Endothelial cell of umbilical vein (primary cell): ENCODE measurements around the gene NKX3-2.

ENCODE experiments used
- EZH2 ChIP-seq: IDR thresholded peaks from 2 replicates; pipeline ENCODE4 v1.6.1; 2012; ENCODE audit warnings: borderline replicate concordance, low read depth, mild to moderate bottlenecking, moderate library complexity, low read length, inconsistent platforms; ENCODE audit not compliant: severe bottlenecking
- FOS ChIP-seq: IDR thresholded peaks from 2 replicates; pipeline ENCODE4 v1.6.1; 2011; ENCODE audit warnings: mild to moderate bottlenecking, low read length, moderate library complexity, borderline replicate concordance; ENCODE audit not compliant: insufficient read depth
- GATA2 ChIP-seq: IDR thresholded peaks from 2 replicates; pipeline ENCODE4 v1.7.0; 2011; ENCODE audit warnings: low read depth, mild to moderate bottlenecking, moderate library complexity, mixed read lengths, low read length; ENCODE audit not compliant: insufficient read length, insufficient read depth
- JUN ChIP-seq: IDR thresholded peaks from 2 replicates; pipeline ENCODE4 v1.6.1; 2011; ENCODE audit warnings: borderline replicate concordance, low read depth; ENCODE audit not compliant: insufficient read length, insufficient read depth
- MYC ChIP-seq: IDR thresholded peaks from one replicate; pipeline ENCODE4 v1.6.1; 2011; ENCODE audit warnings: mild to moderate bottlenecking, low read depth, low read length
- POLR2A ChIP-seq: IDR thresholded peaks from 2 replicates; pipeline ENCODE4 v1.6.1; 2012; ENCODE audit warnings: low read depth, mild to moderate bottlenecking, control low read depth, low read length
- POLR2AphosphoS5 ChIP-seq: IDR thresholded peaks from 2 replicates; pipeline ENCODE4 v1.6.1; 2012; ENCODE audit warnings: low read depth, mild to moderate bottlenecking, control low read depth, low read length, moderate library complexity; ENCODE audit not compliant: insufficient read depth
- TF ChIP-seq, protein P1 (sequence below), 2 donors: IDR thresholded peaks; 1 replicate in 1 of 2; 2 replicates in 1 of 2; pipeline ENCODE4 v1.5.1; 2011; ENCODE audit warnings: low read length in 2 of 2, mild to moderate bottlenecking in 2 of 2, moderate library complexity in 2 of 2, control low read depth in 1 of 2, inconsistent platforms in 1 of 2, low read depth in 1 of 2; ENCODE audit not compliant: insufficient read depth in 1 of 2; ENCODE audit errors: extremely low read depth in 1 of 2
- TF ChIP-seq, protein P2 (sequence below): IDR thresholded peaks from 2 replicates; pipeline ENCODE4 v1.6.1; 2011; ENCODE audit not compliant: insufficient read depth, insufficient read length

DNA sequence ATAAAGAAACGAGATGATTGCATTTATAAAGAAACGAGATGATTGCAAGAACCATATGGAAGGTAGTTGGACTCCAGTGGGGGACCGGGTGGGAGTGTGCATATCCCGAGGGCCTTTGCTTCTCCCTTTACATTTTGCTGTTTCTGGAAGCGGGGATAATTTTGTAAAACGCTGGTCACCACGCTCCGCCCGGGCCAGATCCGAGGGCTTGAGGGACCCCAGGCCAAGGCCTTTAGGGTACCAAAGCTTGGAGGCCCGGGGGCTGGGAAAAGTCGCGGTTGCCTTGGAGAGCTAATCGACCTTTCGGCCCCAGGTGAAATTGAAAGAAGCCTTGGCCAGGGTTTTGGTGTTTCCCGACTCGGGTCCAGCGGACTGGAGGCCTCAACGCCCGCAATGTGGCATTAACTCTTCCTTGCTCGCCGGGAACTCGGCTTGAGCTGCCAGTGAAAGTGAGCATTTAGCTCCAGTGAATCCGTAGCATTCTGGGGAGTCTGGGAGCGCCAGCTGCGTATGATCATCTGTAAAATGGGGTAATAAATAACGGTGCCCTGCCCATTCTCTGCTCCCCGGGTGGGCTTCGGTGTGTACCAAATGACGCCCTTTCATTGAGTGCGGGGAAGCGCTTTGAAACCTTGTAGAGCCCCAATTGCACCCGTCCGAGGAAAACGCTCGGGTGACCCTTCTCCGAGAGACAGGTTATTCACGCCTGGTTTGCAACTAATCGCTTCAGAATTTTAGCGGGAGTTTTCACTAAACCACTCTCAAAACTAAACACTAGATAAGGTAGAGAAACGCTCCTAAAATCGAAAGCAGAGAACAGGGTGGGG lies 4.5 kb downstream of the NKX3-2 start:
- TF ChIP-seq, protein P1, sequence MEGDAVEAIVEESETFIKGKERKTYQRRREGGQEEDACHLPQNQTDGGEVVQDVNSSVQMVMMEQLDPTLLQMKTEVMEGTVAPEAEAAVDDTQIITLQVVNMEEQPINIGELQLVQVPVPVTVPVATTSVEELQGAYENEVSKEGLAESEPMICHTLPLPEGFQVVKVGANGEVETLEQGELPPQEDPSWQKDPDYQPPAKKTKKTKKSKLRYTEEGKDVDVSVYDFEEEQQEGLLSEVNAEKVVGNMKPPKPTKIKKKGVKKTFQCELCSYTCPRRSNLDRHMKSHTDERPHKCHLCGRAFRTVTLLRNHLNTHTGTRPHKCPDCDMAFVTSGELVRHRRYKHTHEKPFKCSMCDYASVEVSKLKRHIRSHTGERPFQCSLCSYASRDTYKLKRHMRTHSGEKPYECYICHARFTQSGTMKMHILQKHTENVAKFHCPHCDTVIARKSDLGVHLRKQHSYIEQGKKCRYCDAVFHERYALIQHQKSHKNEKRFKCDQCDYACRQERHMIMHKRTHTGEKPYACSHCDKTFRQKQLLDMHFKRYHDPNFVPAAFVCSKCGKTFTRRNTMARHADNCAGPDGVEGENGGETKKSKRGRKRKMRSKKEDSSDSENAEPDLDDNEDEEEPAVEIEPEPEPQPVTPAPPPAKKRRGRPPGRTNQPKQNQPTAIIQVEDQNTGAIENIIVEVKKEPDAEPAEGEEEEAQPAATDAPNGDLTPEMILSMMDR (IDR thresholded peaks at IDR 0.05; ENCODE audit: extremely low read depth in 1 of 2, insufficient read depth in 1 of 2, low read depth in 1 of 2, low read length in 2 of 2), result no peak
- TF ChIP-seq POLR2A (no peak), POLR2AphosphoS5 (no peak), EZH2 (peak; percentile 90), MYC (no peak), JUN (no peak), GATA2 (no peak), FOS (no peak)
- TF ChIP-seq, protein P2, sequence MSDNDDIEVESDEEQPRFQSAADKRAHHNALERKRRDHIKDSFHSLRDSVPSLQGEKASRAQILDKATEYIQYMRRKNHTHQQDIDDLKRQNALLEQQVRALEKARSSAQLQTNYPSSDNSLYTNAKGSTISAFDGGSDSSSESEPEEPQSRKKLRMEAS, result no peak
